GM12892 (cell line): ENCODE results near the gene CDH4.

Experiments
- POLR2A ChIP-seq: IDR thresholded peaks from 2 replicates; pipeline ENCODE4 v1.6.1; 2011; ENCODE audit warnings: low read depth, low read length, control low read depth
- POLR2AphosphoS5 ChIP-seq: IDR thresholded peaks from 2 replicates; pipeline ENCODE4 v1.6.1; 2011; ENCODE audit warnings: low read depth, low read length, control low read depth

GRCh38 chr20:61847420-61847748 is 595.3 kb downstream of the CDH4 start:
- TF ChIP-seq POLR2A (no peak), POLR2AphosphoS5 (no peak)
